Common myeloid progenitor, CD34-positive (primary cell): ENCODE data around the gene SLC6A3.

Experiments
- CTCF ChIA-PET: fragments of 350-600 bp; sonication (Branson Sonifier 250); formaldehyde crosslinking; loops from one replicate; lab custom pipeline; 2021; ENCODE audit warnings: antibody characterized with exemption; lab: Charles Lee
- POLR2A ChIA-PET: fragments of 350-600 bp; sonication (Branson Sonifier 250); formaldehyde crosslinking; loops from one replicate; lab custom pipeline; 2021; ENCODE audit warnings: antibody characterized with exemption; lab: Charles Lee
- DNase-seq, 3 donors: peaks; one replicate each; pipeline versions ENCODE4 v3.0.0 to v3.0.0-alpha.2; 2013
- H3K27ac ChIP-seq, 2 experiments: 1 replicate in 1 of 2; 2 replicates in 1 of 2; pipeline ENCODE4 v1.7.0; 2013; ENCODE audit warnings: inconsistent platforms in 2 of 2, low read length in 2 of 2, mild to moderate bottlenecking in 2 of 2, low read depth in 1 of 2, moderate library complexity in 1 of 2; ENCODE audit not compliant: severe bottlenecking in 2 of 2, insufficient read depth in 1 of 2, poor library complexity in 1 of 2
- H3K27me3 ChIP-seq, 5 experiments: replicated peaks in 2 of 5; 1 replicate in 3 of 5; 2 replicates in 2 of 5; pipeline versions ENCODE4 v1.6.1 to v1.7.0; 2013; ENCODE audit warnings: low read length in 4 of 5, mild to moderate bottlenecking in 2 of 5, moderate library complexity in 2 of 5, inconsistent platforms in 1 of 5; ENCODE audit not compliant: insufficient read depth in 5 of 5, control insufficient read depth in 4 of 5
- H3K36me3 ChIP-seq, 4 experiments: 1 replicate in 2 of 4; 2 replicates in 2 of 4; pipeline versions ENCODE4 v1.6.1 to v1.7.0; 2013; ENCODE audit warnings: low read length in 3 of 4, control low read depth in 1 of 4, mild to moderate bottlenecking in 1 of 4; ENCODE audit not compliant: control insufficient read depth in 4 of 4, insufficient read depth in 4 of 4
- H3K4me1 ChIP-seq, 4 experiments: 1 replicate in 3 of 4; 2 replicates in 1 of 4; pipeline versions ENCODE4 v1.6.1 to v1.7.1; 2013; ENCODE audit warnings: low read length in 3 of 4, mild to moderate bottlenecking in 3 of 4, control low read depth in 1 of 4, inconsistent platforms in 1 of 4, moderate library complexity in 1 of 4; ENCODE audit not compliant: control insufficient read depth in 4 of 4, insufficient read depth in 4 of 4; ENCODE audit errors: control extremely low read depth in 1 of 4
- H3K4me3 ChIP-seq, 7 experiments: 1 replicate in 4 of 7; 2 replicates in 3 of 7; pipeline versions ENCODE4 v1.5.1 to v1.7.0; 2013; ENCODE audit warnings: mild to moderate bottlenecking in 7 of 7, low read length in 6 of 7, moderate library complexity in 6 of 7, inconsistent platforms in 2 of 7, low read depth in 2 of 7, control low read depth in 1 of 7; ENCODE audit not compliant: insufficient read depth in 4 of 7, control insufficient read depth in 1 of 7; ENCODE audit errors: extremely low read depth in 1 of 7
- H3K9me3 ChIP-seq, 5 experiments: 1 replicate in 4 of 5; 2 replicates in 1 of 5; pipeline versions ENCODE4 v1.6.1 to v1.7.1; 2013; ENCODE audit warnings: low read length in 4 of 5, mild to moderate bottlenecking in 2 of 5, inconsistent platforms in 1 of 5, low read depth in 1 of 5, moderate library complexity in 1 of 5; ENCODE audit not compliant: control insufficient read depth in 4 of 5, insufficient read depth in 2 of 5; ENCODE audit errors: control extremely low read depth in 1 of 5
- WGBS: methylation state at CpG from one replicate; pipeline ENCODE4 v1.1.5; 2013; ENCODE audit not compliant: insufficient coverage; 5-methylcytosine and 5-hydroxymethylcytosine counted together

The SLC6A3 gene

GRCh38 chr5:1440098-1440493, 5.1 kb downstream of the SLC6A3 start:
- no peak overlapping the region for H3K27ac ChIP-seq
- no peak overlapping the region for H3K4me3 ChIP-seq
- H3K9me3 ChIP-seq, result peaks cover 0 to 4% (median 0%) of the 10 kb centered on the region in 5 experiments
- no peaks in the 10 kb centered on the region for H3K36me3 ChIP-seq
- H3K27me3 ChIP-seq, result peaks cover 0 to 70% (median 13%) of the 10 kb centered on the region in 5 experiments
- no peak for DNase-seq
- ChIA-PET POLR2A (no interaction called here), CTCF (no interaction called here)
- 95% methylated on average over 3 of the region's 3 CpGs for WGBS
- H3K4me1 ChIP-seq, result peaks cover 0 to 5% (median 3%) of the 10 kb centered on the region in 4 experiments

GRCh38 chr5:1439388-1440097, 5.7 kb downstream of the SLC6A3 start:
- WGBS, result 91% methylated on average over 15 of the region's 15 CpGs
- ChIA-PET CTCF (no interaction called here), POLR2A (no interaction called here)
- no peaks in the 10 kb centered on the region for H3K36me3 ChIP-seq
- peaks cover 0 to 4% (median 0%) of the 10 kb centered on the region in 5 experiments for H3K9me3 ChIP-seq
- H3K4me1 ChIP-seq, result peaks cover 0 to 2% (median 1%) of the 10 kb centered on the region in 4 experiments
- DNase-seq, result no peak
- peaks cover 0 to 64% (median 15%) of the 10 kb centered on the region in 5 experiments for H3K27me3 ChIP-seq
- H3K4me3 ChIP-seq, result no peak overlapping the region
- H3K27ac ChIP-seq, result no peak overlapping the region

GRCh38 chr5:1438871-1439270, 6.4 kb downstream of the SLC6A3 start:
- 92% methylated on average over 15 of the region's 21 CpGs for WGBS
- Histone ChIP-seq H3K4me3 (no peak overlapping the region), H3K27me3 (peaks cover 0 to 60% (median 8%) of the 10 kb centered on the region in 5 experiments), H3K9me3 (peaks cover 0 to 5% (median 0%) of the 10 kb centered on the region in 5 experiments), H3K4me1 (no peaks in the 10 kb centered on the region), H3K36me3 (no peaks in the 10 kb centered on the region), H3K27ac (no peak overlapping the region)
- no peak for DNase-seq
- CTCF ChIA-PET, result no interaction called here
- POLR2A ChIA-PET, result no interaction called here

GRCh38 chr5:1437876-1438559, 7.2 kb downstream of the SLC6A3 start:
- Histone ChIP-seq H3K36me3 (no peaks in the 10 kb centered on the region), H3K4me3 (no peak overlapping the region), H3K9me3 (peaks cover 0 to 12% (median 0%) of the 10 kb centered on the region in 5 experiments), H3K27me3 (peaks cover 0 to 52% (median 7%) of the 10 kb centered on the region in 5 experiments), H3K4me1 (no peaks in the 10 kb centered on the region), H3K27ac (no peak overlapping the region)
- CTCF ChIA-PET, result no interaction called here
- 91% methylated on average over 25 of the region's 25 CpGs for WGBS
- DNase-seq, result no peak
- POLR2A ChIA-PET, result no interaction called here

- DNase-seq, result no peak
- ChIA-PET POLR2A (no interaction called here), CTCF (no interaction called here)
- Histone ChIP-seq H3K36me3 (no peaks in the 10 kb centered on the region), H3K4me1 (no peaks in the 10 kb centered on the region), H3K9me3 (peaks cover 0 to 18% (median 3%) of the 10 kb centered on the region in 5 experiments), H3K4me3 (no peak overlapping the region), H3K27ac (no peak overlapping the region), H3K27me3 (peaks cover 0 to 45% (median 4%) of the 10 kb centered on the region in 5 experiments)
- 61% methylated on average over 11 of the region's 11 CpGs for WGBS
Measured at GRCh38 chr5:1437226-1437829, 7.9 kb downstream of the SLC6A3 start.

- no peak for DNase-seq
- ChIA-PET CTCF (no interaction called here), POLR2A (no interaction called here)
- Histone ChIP-seq H3K4me1 (no peaks in the 10 kb centered on the region), H3K27ac (no peak overlapping the region), H3K9me3 (peaks cover 0 to 20% (median 3%) of the 10 kb centered on the region in 5 experiments), H3K27me3 (peaks cover 0 to 38% (median 4%) of the 10 kb centered on the region in 5 experiments), H3K36me3 (no peaks in the 10 kb centered on the region), H3K4me3 (no peak overlapping the region)
- WGBS, result 95% methylated on average over 16 of the region's 16 CpGs
Measured at GRCh38 chr5:1436681-1437080, 8.6 kb downstream of the SLC6A3 start.

- no peaks in the 10 kb centered on the region for H3K36me3 ChIP-seq
- H3K4me3 ChIP-seq, result no peak overlapping the region
- H3K27me3 ChIP-seq, result peaks cover 0 to 32% (median 4%) of the 10 kb centered on the region in 5 experiments
- H3K27ac ChIP-seq, result no peak overlapping the region
- no peaks in the 10 kb centered on the region for H3K4me1 ChIP-seq
- ChIA-PET POLR2A (no interaction called here), CTCF (no interaction called here)
- no peak for DNase-seq
- H3K9me3 ChIP-seq, result peaks cover 0 to 24% (median 3%) of the 10 kb centered on the region in 5 experiments
- 89% methylated on average over 9 of the region's 10 CpGs for WGBS
Measured at GRCh38 chr5:1436036-1436435, 9.2 kb downstream of the SLC6A3 start.
